A549 (cell line): Measurements from ENCODE around the gene ETV7. TPM values are rescaled to one million over a fixed set of nuclear protein-coding genes. Genes with fewer than 3 reads are reported as not detected.

Source experiments
- ATAC-seq, 2 experiments: fragments of 200-7000 bp in 1 of 2; fragments of >200 bp in 1 of 2; cut with Nextera tagmentation in 1 of 2; cut with Tn5 transposase in 1 of 2; 3 replicates each; pipeline versions ENCODE4 v1.8.0 to v1.9.1; 2018 to 2020; ENCODE audit warnings: mild to moderate bottlenecking in 1 of 2, moderate library complexity in 1 of 2
- CTCF ChIA-PET: fragments of 300-600 bp; sonication (Branson Sonifier 250); formaldehyde crosslinking; extraction: SDS; loops from one replicate; lab custom pipeline; 2021; ENCODE audit warnings: antibody characterized with exemption, inconsistent platforms; lab: Yijun Ruan, JAX
- POLR2A ChIA-PET: fragments of 350-600 bp; formaldehyde crosslinking; extraction: SDS; loops from one replicate; lab custom pipeline; 2021; ENCODE audit warnings: antibody characterized with exemption, inconsistent platforms; lab: Yijun Ruan, JAX
- DNase-seq, 2 experiments: peaks; one replicate each; pipeline versions ENCODE4 v3.0.0 to v3.0.0-alpha.2; 2011 to 2016; ENCODE audit warnings: low read depth in 1 of 2, low spot score in 1 of 2
- FAIRE-seq: peaks from 2 replicates; lab custom pipeline; 2011; peaks lifted over from hg19 to GRCh38; lab: Jason Lieb, UNC
- H3K27ac ChIP-seq, 2 experiments: fragments of >200 bp; sonication (Bioruptor Twin); formaldehyde crosslinking; 3 replicates each; pipeline ENCODE4 v1.5.1; 2016 to 2017
- H3K4me1 ChIP-seq: fragments of >200 bp; sonication (Bioruptor Twin); formaldehyde crosslinking; 3 replicates; pipeline ENCODE4 v1.6.1; 2016
- H3K4me2 ChIP-seq: fragments of >200 bp; sonication (Bioruptor Twin); formaldehyde crosslinking; 3 replicates; pipeline ENCODE4 v1.6.1; 2016
- H3K4me3 ChIP-seq: fragments of >200 bp; sonication (Bioruptor Twin); formaldehyde crosslinking; 3 replicates; pipeline ENCODE4 v1.5.1; 2016
- H3K9me3 ChIP-seq: fragments of >200 bp; sonication (Bioruptor Twin); formaldehyde crosslinking; 3 replicates; pipeline ENCODE4 v1.6.1; 2016
- CBX8 ChIP-seq: fragments of 200-600 bp; sonication (generic); IDR thresholded peaks from 2 replicates; pipeline ENCODE4 v1.6.1; 2016
- CHD4 ChIP-seq: fragments of 200-600 bp; sonication (generic); IDR thresholded peaks from 2 replicates; pipeline ENCODE4 v1.6.1; 2016; ENCODE audit warnings: antibody characterized with exemption, mild to moderate bottlenecking, borderline replicate concordance
- EHF ChIP-seq: fragments of 250-450 bp; sonication (Bioruptor Pico); IDR thresholded peaks from 2 replicates; pipeline ENCODE4 v1.5.0; 2020; ENCODE audit warnings: mild to moderate bottlenecking
- EHMT2 ChIP-seq: fragments of 200-600 bp; sonication (generic); IDR thresholded peaks from 2 replicates; pipeline ENCODE4 v1.6.1; 2016; ENCODE audit warnings: antibody characterized with exemption, low read depth, mild to moderate bottlenecking, moderate library complexity
- ESRRA ChIP-seq: fragments of 150-350 bp; IDR thresholded peaks from 2 replicates; pipeline ENCODE4 v1.6.1; 2014; ENCODE audit warnings: mild to moderate bottlenecking, low read length, borderline replicate concordance
- FOSL2 ChIP-seq, 2 experiments: fragments of 450-650 bp in 1 of 2; fragments of >200 bp in 1 of 2; sonication (Bioruptor Twin) in 1 of 2; formaldehyde crosslinking; IDR thresholded peaks; 2 replicates each; pipeline versions ENCODE4 v1.5.0 to v1.6.1; 2016 to 2020; ENCODE audit warnings: mild to moderate bottlenecking in 1 of 2, moderate library complexity in 1 of 2
- FOXS1 ChIP-seq: fragments of 250-450 bp; sonication (Bioruptor Pico); IDR thresholded peaks from 2 replicates; pipeline ENCODE4 v1.5.0; 2020; ENCODE audit warnings: mild to moderate bottlenecking, moderate library complexity
- HDAC2 ChIP-seq: fragments of 200-600 bp; sonication (generic); IDR thresholded peaks from 2 replicates; pipeline ENCODE4 v1.6.1; 2016
- HEYL ChIP-seq: fragments of 250-450 bp; sonication (Bioruptor Pico); IDR thresholded peaks from 2 replicates; pipeline ENCODE4 v1.8.0; 2021; ENCODE audit warnings: mild to moderate bottlenecking, moderate library complexity
- HOXA7 ChIP-seq: fragments of 250-450 bp; sonication (Bioruptor Pico); IDR thresholded peaks from 2 replicates; pipeline ENCODE4 v1.5.0; 2020; ENCODE audit warnings: mild to moderate bottlenecking, moderate library complexity
- HOXB13 ChIP-seq: fragments of 250-450 bp; sonication (Bioruptor Pico); IDR thresholded peaks from 2 replicates; pipeline ENCODE4 v1.5.0; 2020; ENCODE audit warnings: low read depth, mild to moderate bottlenecking, moderate library complexity
- HOXB5 ChIP-seq: fragments of 250-450 bp; sonication (Bioruptor Pico); IDR thresholded peaks from 2 replicates; pipeline ENCODE4 v1.5.0; 2020; ENCODE audit warnings: mild to moderate bottlenecking, moderate library complexity
- JUNB ChIP-seq: fragments of >200 bp; sonication (Bioruptor Twin); formaldehyde crosslinking; IDR thresholded peaks from 2 replicates; pipeline ENCODE4 v1.6.1; 2016
- KDM1A ChIP-seq: fragments of 200-600 bp; sonication (generic); IDR thresholded peaks from 2 replicates; pipeline ENCODE4 v1.6.1; 2016; ENCODE audit warnings: low read depth, mild to moderate bottlenecking
- NR3C1 ChIP-seq: fragments of >200 bp; sonication (Bioruptor Twin); formaldehyde crosslinking; IDR thresholded peaks from 3 replicates; pipeline ENCODE4 v1.6.1; 2017
- PHF8 ChIP-seq: fragments of 200-600 bp; sonication (generic); IDR thresholded peaks from 2 replicates; pipeline ENCODE4 v1.6.1; 2016; ENCODE audit warnings: low read depth, mild to moderate bottlenecking, antibody characterized with exemption, moderate library complexity, borderline replicate concordance
- RAD21 ChIP-seq, 2 experiments: fragments of >200 bp in 1 of 2; sonication (Bioruptor Twin) in 1 of 2; formaldehyde crosslinking in 1 of 2; IDR thresholded peaks in 1 of 2; conservative IDR thresholded peaks in 1 of 2; 2 replicates in 1 of 2; 3 replicates in 1 of 2; pipeline ENCODE4 v1.6.1; 2012 to 2018; ENCODE audit warnings: inconsistent platforms in 1 of 2
- RCOR1 ChIP-seq: fragments of 150-350 bp; IDR thresholded peaks from 2 replicates; pipeline ENCODE4 v1.6.1; 2014; ENCODE audit warnings: antibody characterized with exemption, low read length, low read depth
- RFX5 ChIP-seq: fragments of 450-650 bp; IDR thresholded peaks from 2 replicates; pipeline ENCODE4 v1.7.1; 2014; ENCODE audit warnings: antibody characterized with exemption, mild to moderate bottlenecking, moderate library complexity
- RNF2 ChIP-seq: fragments of 200-600 bp; sonication (generic); IDR thresholded peaks from 2 replicates; pipeline ENCODE4 v1.6.1; 2016; ENCODE audit warnings: low read depth, mild to moderate bottlenecking, antibody characterized with exemption, moderate library complexity, borderline replicate concordance
- TFCP2L1 ChIP-seq: fragments of 250-450 bp; sonication (Bioruptor Pico); IDR thresholded peaks from 2 replicates; pipeline ENCODE4 v1.5.0; 2021; ENCODE audit warnings: mild to moderate bottlenecking
- ZSCAN20 ChIP-seq: fragments of 250-450 bp; sonication (Bioruptor Pico); IDR thresholded peaks from 2 replicates; pipeline ENCODE4 v1.8.0; 2022; ENCODE audit warnings: mild to moderate bottlenecking, moderate library complexity
- WGBS: methylation state at CpG from one replicate; pipeline ENCODE4 v1.1.6; 2017; ENCODE audit errors: missing lambda C conversion rate; 5-methylcytosine and 5-hydroxymethylcytosine counted together
- polyA plus RNA-seq, 4 experiments: library from polyadenylated mRNA; depleted of rRNA in 3 of 4; stranded (reverse); fragments of >200 nt; fragmentation: RNase III in 1 of 4; extraction: RNeasy Plus Mini Kit Qiagen cat#74134 plus additional on column Dnase treatment in 1 of 4; gene quantifications; 2 replicates in 3 of 4; 3 replicates in 1 of 4; pipeline ENCODE4 v1.2.3, GENCODE V29; 2011 to 2017
- TF ChIP-seq, protein P1 (sequence below): IDR thresholded peaks from 2 replicates; pipeline ENCODE4 v1.6.1; 2012
- TF ChIP-seq, protein P2 (sequence below): fragments of >200 bp; sonication (Bioruptor Twin); formaldehyde crosslinking; IDR thresholded peaks from 3 replicates; pipeline ENCODE4 v1.6.1; 2016
- TF ChIP-seq, protein P3 (sequence below): IDR thresholded peaks from 2 replicates; pipeline ENCODE4 v1.6.1; 2012; ENCODE audit warnings: low read depth, borderline replicate concordance
- TF ChIP-seq, protein P4 (sequence below): fragments of 150-350 bp; IDR thresholded peaks from 2 replicates; pipeline ENCODE4 v1.6.1; 2014; ENCODE audit warnings: low read depth, mild to moderate bottlenecking, low read length
- TF ChIP-seq, protein P5 (sequence below): fragments of 450-650 bp; IDR thresholded peaks from 2 replicates; pipeline ENCODE4 v1.6.1; 2014; ENCODE audit warnings: antibody characterized with exemption

The ETV7 gene
- polyA plus RNA-seq, 2 of the 4 experiments (the other 2 are of a cell fraction): 0.05 TPM; not detected in 1

DNA sequence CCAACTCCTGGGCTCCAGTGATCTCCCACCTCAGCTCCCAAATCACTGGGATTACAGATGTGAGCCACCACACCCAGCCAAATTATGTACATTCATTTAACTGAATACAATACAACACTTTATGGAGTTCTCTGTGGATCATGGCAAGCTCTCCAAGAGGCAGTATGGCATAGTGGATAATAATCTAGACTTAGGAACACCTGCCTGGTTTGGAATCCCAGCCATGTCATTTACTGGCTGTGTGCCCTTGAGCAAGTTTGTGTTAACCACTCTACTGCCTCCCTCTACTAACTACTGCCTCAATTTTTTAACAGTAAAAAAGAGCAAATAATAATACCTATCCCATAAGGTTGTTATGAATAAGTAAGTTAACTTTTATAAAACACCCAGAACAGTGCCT is 1.9 kb upstream of the ETV7 start:
- H3K4me1 ChIP-seq: peaks cover 9% of the 10 kb centered on the region; the same call in 1 of the 3 replicates
- no peak overlapping the region for H3K27ac ChIP-seq
- DNase-seq (no peak), ATAC-seq (no peak), FAIRE-seq (no peak)
- TF ChIP-seq RFX5 (no peak), HEYL (no peak), CBX8 (no peak), CHD4 (no peak), HOXA7 (CRISPR knock-in tag) (no peak), PHF8 (no peak), FOXS1 (CRISPR knock-in tag) (no peak), RAD21 (conservative IDR thresholded peaks at IDR 0.05 in 1 of 2, IDR thresholded peaks at IDR 0.05 in 1 of 2) (no peak), KDM1A (no peak), RCOR1 (no peak), HOXB5 (CRISPR knock-in tag) (no peak)
- TF ChIP-seq, protein P1, sequence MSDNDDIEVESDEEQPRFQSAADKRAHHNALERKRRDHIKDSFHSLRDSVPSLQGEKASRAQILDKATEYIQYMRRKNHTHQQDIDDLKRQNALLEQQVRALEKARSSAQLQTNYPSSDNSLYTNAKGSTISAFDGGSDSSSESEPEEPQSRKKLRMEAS: no peak
- TF ChIP-seq, protein P2, sequence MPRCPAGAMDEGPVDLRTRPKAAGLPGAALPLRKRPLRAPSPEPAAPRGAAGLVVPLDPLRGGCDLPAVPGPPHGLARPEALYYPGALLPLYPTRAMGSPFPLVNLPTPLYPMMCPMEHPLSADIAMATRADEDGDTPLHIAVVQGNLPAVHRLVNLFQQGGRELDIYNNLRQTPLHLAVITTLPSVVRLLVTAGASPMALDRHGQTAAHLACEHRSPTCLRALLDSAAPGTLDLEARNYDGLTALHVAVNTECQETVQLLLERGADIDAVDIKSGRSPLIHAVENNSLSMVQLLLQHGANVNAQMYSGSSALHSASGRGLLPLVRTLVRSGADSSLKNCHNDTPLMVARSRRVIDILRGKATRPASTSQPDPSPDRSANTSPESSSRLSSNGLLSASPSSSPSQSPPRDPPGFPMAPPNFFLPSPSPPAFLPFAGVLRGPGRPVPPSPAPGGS: no peak
- TF ChIP-seq, protein P3, sequence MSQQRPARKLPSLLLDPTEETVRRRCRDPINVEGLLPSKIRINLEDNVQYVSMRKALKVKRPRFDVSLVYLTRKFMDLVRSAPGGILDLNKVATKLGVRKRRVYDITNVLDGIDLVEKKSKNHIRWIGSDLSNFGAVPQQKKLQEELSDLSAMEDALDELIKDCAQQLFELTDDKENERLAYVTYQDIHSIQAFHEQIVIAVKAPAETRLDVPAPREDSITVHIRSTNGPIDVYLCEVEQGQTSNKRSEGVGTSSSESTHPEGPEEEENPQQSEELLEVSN: no peak
- ChIA-PET POLR2A (no interaction called here), CTCF (no interaction called here)
- H3K4me2 ChIP-seq: no peak overlapping the region
- no peaks in the 10 kb centered on the region for H3K9me3 ChIP-seq
- no peak overlapping the region for H3K4me3 ChIP-seq

DNA sequence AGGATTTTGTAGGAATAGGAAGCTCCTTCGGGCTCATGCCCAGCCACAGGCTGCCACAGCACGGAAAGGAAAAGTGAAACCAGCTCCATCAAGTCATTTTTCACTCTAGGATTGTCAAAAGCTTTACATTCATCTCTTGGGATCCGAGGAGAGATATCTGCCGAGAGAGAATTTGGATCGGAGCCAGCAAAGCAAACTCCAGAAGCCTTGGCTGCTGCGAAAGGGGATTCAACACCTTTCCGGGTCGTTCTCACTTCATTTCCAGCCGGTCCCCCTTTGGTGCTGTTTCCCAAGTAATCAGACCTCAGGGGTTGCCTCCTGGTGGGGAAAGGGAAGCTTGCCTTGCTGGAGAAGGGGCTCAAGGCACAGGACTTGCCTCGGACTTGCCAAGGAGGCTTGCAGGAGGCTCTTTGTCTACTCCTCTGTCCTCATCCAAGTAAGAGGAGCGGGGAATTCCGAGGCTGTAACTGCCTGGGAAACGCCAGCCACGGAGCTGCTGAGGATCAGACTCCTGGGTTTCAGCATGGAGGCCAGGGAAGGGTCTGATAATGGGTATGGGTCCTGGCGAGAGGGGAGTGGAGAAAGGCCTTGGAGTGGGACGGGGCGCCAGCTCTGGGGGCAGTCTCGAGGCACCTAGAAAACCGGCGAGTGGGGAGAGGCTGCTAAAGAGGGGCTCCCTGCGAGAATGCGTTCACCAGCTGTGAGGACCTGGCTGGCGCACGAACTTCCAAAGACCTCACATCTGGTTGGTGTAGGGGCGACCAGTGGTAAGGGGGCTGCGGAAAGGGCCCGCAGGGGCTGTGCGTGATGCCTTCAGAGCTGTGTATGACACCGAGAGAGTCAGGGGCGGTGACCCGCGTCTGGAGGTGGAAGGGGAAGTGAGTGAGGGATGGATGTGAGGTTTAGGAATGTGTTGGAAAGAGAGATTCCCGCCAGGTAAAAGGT is 702 bp downstream of the ETV7 start:
- peak; percentile 13 to 15 for DNase-seq
- TF ChIP-seq ESRRA (no peak), RNF2 (no peak), HOXB13 (CRISPR knock-in tag) (no peak), HDAC2 (no peak), EHF (no peak), RFX5 (no peak), ZSCAN20 (CRISPR knock-in tag) (no peak), FOSL2 (IDR thresholded peaks at IDR 0.05) (no peak), FOSL2 (CRISPR knock-in tag; IDR thresholded peaks at IDR 0.05) (no peak), EHMT2 (no peak), CBX8 (no peak), NR3C1 (no peak), JUNB (no peak), TFCP2L1 (CRISPR knock-in tag) (no peak), HOXA7 (CRISPR knock-in tag) (no peak)
- TF ChIP-seq, protein P4, sequence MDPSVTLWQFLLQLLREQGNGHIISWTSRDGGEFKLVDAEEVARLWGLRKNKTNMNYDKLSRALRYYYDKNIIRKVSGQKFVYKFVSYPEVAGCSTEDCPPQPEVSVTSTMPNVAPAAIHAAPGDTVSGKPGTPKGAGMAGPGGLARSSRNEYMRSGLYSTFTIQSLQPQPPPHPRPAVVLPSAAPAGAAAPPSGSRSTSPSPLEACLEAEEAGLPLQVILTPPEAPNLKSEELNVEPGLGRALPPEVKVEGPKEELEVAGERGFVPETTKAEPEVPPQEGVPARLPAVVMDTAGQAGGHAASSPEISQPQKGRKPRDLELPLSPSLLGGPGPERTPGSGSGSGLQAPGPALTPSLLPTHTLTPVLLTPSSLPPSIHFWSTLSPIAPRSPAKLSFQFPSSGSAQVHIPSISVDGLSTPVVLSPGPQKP: no peak
- TF ChIP-seq, protein P5, sequence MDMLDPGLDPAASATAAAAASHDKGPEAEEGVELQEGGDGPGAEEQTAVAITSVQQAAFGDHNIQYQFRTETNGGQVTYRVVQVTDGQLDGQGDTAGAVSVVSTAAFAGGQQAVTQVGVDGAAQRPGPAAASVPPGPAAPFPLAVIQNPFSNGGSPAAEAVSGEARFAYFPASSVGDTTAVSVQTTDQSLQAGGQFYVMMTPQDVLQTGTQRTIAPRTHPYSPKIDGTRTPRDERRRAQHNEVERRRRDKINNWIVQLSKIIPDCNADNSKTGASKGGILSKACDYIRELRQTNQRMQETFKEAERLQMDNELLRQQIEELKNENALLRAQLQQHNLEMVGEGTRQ: no peak
- FAIRE-seq: no peak
- no peaks in the 10 kb centered on the region for H3K9me3 ChIP-seq
- 24% methylated on average over 24 of the region's 33 CpGs for WGBS
- peak overlapping the region; percentile 34 for H3K4me3 ChIP-seq
- CTCF ChIA-PET: interaction anchor here (0.6 to 2.7 kb wide), 5 partner anchors 27 to 380 kb away, joined by 3 to 7 read pairs (median 4); no protein-coding TSS in a partner anchor
- H3K4me2 ChIP-seq: peak overlapping the region; percentile 95
- H3K27ac ChIP-seq: peak overlapping the region; percentile 49 to 72; a peak in 4 of 6 replicates
- POLR2A ChIA-PET: no interaction called here
- H3K4me1 ChIP-seq: peaks cover 16% of the 10 kb centered on the region; the same call in 2 of the 3 replicates
- ATAC-seq: peak; percentile 33 to 74; a peak in 4 of 6 replicates
